GM12874 (cell line): ENCODE results near the gene TECR.

Experiments
- CTCF ChIP-seq: IDR thresholded peaks from 2 replicates; pipeline ENCODE4 v1.5.1; 2011; ENCODE audit warnings: low read depth, mild to moderate bottlenecking, control low read depth, low read length, moderate library complexity; ENCODE audit not compliant: insufficient read depth

The TECR gene

DNA sequence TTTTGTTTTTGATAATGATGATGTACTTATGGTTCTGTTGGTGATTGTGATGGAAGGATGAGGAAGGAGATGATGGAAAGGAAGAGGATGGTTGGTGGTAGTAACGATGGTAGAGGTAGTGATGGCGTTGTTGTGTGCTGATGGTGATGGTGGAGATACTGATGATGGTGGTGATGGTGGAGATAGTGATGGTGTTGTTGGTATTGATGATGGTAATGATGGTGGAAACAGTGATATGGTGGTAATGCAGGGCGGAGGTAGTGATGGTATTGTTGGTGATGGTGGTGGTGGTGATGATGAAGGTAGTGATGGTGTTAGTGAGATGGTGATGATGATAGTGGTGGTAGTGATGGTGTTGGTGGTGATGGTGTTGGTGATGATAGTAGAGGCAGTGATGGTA is 66.2 kb downstream of the TECR start:
- TF ChIP-seq CTCF: no peak

- no peak for TF ChIP-seq CTCF
Observed at GRCh38 chr19:14599548-14600147, 70.3 kb downstream of the TECR start.

- no peak for TF ChIP-seq CTCF
Observed at GRCh38 chr19:14603990-14604387, 74.6 kb downstream of the TECR start.

- no peak for TF ChIP-seq CTCF
Observed at GRCh38 chr19:14606627-14607026, 77.2 kb downstream of the TECR start.

DNA sequence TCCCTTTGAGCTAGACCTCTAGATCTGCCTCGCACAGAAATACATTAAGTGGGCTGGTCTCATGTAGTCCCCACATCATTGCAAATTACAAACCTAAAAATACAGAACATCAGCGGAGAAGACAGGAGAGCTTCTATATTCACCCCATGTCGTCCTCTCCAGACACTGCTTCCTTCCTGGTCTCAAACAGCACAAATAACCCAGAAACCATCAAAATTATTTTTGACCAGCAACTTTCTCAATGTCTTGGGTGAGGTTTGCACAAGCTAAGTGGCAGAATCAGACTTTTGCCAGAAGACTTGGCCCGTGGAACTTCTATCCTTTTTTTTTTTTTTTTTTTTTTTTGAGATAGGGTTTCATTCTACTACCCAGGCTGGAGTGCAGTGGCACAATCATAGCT is 81.7 kb downstream of the TECR start:
- no peak for TF ChIP-seq CTCF

GRCh38 chr19:14612657-14613056 is 83.3 kb downstream of the TECR start:
- no peak for TF ChIP-seq CTCF

DNA sequence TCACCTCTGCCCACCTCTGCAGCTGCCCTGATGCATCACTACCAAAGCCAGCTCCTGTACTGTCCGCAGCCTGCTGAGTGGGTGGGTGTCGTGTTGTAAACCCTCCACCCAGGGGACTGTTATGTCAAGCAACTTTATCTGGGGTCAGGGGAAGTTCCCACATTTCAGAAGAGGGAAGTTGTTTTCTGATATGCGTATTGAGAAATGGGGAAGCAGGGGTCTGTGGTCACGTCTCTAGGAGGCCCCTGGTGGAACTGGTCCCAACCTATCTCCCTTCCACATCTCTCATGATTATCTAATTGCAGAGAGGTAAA is 84.7 kb downstream of the TECR start:
- TF ChIP-seq CTCF: no peak
